Ishikawa (cell line): Measurements from ENCODE around the gene PODXL2.

Experiments used
- EP300 ChIP-seq: IDR thresholded peaks from 2 replicates; pipeline ENCODE4 v1.6.1; 2012; ENCODE audit warnings: borderline replicate concordance
- YY1 ChIP-seq: IDR thresholded peaks from 2 replicates; pipeline ENCODE4 v1.6.1; 2012; ENCODE audit warnings: low read depth
- TF ChIP-seq, protein P1 (sequence below): IDR thresholded peaks from 2 replicates; pipeline ENCODE4 v1.6.1; 2012

DNA sequence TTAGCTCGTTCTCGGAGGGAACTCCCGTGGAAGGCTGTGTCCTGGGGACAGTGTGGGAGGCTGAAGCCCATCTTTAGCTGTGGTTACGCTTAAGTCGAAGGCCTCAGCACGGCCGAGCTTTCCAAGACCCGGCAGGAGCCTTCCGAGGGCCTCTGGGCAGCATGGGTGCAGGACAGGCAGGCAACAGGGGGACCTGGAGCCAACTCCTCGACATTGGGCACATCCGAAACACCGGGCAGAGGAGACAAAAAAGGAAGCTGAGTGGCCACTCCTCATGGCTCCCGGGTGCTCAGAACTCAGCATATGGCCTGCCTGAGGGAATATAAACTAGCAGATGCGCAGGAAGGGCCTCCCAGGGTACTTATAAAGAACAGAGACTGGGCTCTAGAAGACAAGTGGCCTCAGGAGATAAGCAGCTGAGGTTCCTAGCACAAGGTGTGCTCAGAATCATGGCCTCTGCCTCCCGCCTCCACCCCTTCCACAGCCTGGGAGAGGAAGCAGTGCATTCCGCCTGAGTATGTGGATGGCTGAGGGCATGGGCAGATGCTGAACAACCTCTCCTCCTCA lies 77.9 kb downstream of the PODXL2 start:
- TF ChIP-seq, protein P1, sequence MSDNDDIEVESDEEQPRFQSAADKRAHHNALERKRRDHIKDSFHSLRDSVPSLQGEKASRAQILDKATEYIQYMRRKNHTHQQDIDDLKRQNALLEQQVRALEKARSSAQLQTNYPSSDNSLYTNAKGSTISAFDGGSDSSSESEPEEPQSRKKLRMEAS = no peak
- TF ChIP-seq EP300 (no peak), YY1 (no peak)
